HG03342 (cell line): Measurements from ENCODE around the gene TOP3B.

Experiments used
- ATAC-seq: cut with Tn5 transposase; IDR thresholded peaks from one replicate; pipeline ENCODE4 v1.9.1; 2021; ENCODE audit warnings: mild to moderate bottlenecking, moderate library complexity; ENCODE audit not compliant: unreplicated experiment

Gene TOP3B

GRCh38 chr22:21963286-21963685 lies 19.3 kb downstream of the TOP3B start:
- ATAC-seq = no peak

- no peak for ATAC-seq
Measured at GRCh38 chr22:21962655-21962949, 20.0 kb downstream of the TOP3B start.

GRCh38 chr22:21961886-21962654 lies 20.5 kb downstream of the TOP3B start:
- no peak for ATAC-seq

- no peak for ATAC-seq
Measured at GRCh38 chr22:21961127-21961867, 21.3 kb downstream of the TOP3B start.

GRCh38 chr22:21960200-21961126 lies 22.1 kb downstream of the TOP3B start:
- no peak for ATAC-seq

- no peak for ATAC-seq
Measured at GRCh38 chr22:21959274-21960074, 23.1 kb downstream of the TOP3B start.

- ATAC-seq = no peak
Measured at GRCh38 chr22:21958360-21959273, 24.0 kb downstream of the TOP3B start.

GRCh38 chr22:21952586-21953571 lies 29.7 kb downstream of the TOP3B start, which contains the start of gene PPM1F:
TSS of gene PPM1F (minus strand) at chr22:21952848. CDS start at chr22:21946048, 6,800 bp downstream.
- ATAC-seq = peak; percentile 62

GRCh38 chr22:21951931-21952465 lies 30.6 kb downstream of the TOP3B start:
- peak; percentile 23 for ATAC-seq

- ATAC-seq = no peak
Measured at GRCh38 chr22:21951062-21951461, 31.5 kb downstream of the TOP3B start.

- ATAC-seq = no peak
Measured at GRCh38 chr22:21949948-21950347, 32.6 kb downstream of the TOP3B start.

GRCh38 chr22:21949569-21949918 lies 33.0 kb downstream of the TOP3B start:
- no peak for ATAC-seq

- no peak for ATAC-seq
Measured at GRCh38 chr22:21948824-21949568, 33.6 kb downstream of the TOP3B start.

- ATAC-seq = no peak
Measured at GRCh38 chr22:21948390-21948789, 34.2 kb downstream of the TOP3B start.

GRCh38 chr22:21947040-21948014 lies 35.3 kb downstream of the TOP3B start:
- no peak for ATAC-seq

- no peak for ATAC-seq
Measured at GRCh38 chr22:21946262-21946925, 36.2 kb downstream of the TOP3B start.
